Natural killer cell (primary cell): ENCODE data around the gene BACH2. TPM values are rescaled to one million over a fixed set of nuclear protein-coding genes. Genes with fewer than 3 reads are reported as not detected.

Experiments
- ATAC-seq, 3 donors: fragments of 150-1000 bp in 2 of 3; fragments of 200-7000 bp in 1 of 3; cut with Tn5 transposase; 1 replicate in 1 of 3; 2 replicates in 2 of 3; pipeline ENCODE4 v1.10.0; 2021; ENCODE audit warnings: mild to moderate bottlenecking in 2 of 3, moderate library complexity in 2 of 3
- DNase-seq, 2 donors: peaks; one replicate each; pipeline versions ENCODE4 v3.0.0 to v3.0.0-alpha.2; 2013 to 2021; ENCODE audit warnings: mixed read lengths in 1 of 2
- H3K27ac ChIP-seq: one replicate; pipeline ENCODE4 v1.5.1; 2013; ENCODE audit warnings: mild to moderate bottlenecking, low read length
- H3K27me3 ChIP-seq: one replicate; pipeline ENCODE4 v1.6.1; 2013; ENCODE audit warnings: low read length; ENCODE audit not compliant: control insufficient read depth, insufficient read depth
- H3K36me3 ChIP-seq: one replicate; pipeline ENCODE4 v1.6.1; 2013; ENCODE audit warnings: low read length; ENCODE audit not compliant: control insufficient read depth, insufficient read depth
- H3K4me1 ChIP-seq: one replicate; pipeline ENCODE4 v1.6.1; 2013; ENCODE audit warnings: low read length; ENCODE audit not compliant: control insufficient read depth, insufficient read depth
- H3K4me3 ChIP-seq: one replicate; pipeline ENCODE4 v1.5.1; 2013; ENCODE audit warnings: low read length
- H3K9me3 ChIP-seq: one replicate; pipeline ENCODE4 v1.6.1; 2013; ENCODE audit warnings: low read length; ENCODE audit not compliant: control insufficient read depth, insufficient read depth
- H3K27ac Mint-ChIP-seq, 2 donors: one replicate each; pipeline ENCODE4 v1.8.0; 2022; ENCODE audit warnings: mild to moderate bottlenecking in 2 of 2, mixed read lengths in 2 of 2, moderate library complexity in 1 of 2
- H3K27me3 Mint-ChIP-seq, 2 donors: one replicate each; pipeline ENCODE4 v1.8.0; 2022; ENCODE audit warnings: low read depth in 2 of 2, mixed read lengths in 2 of 2
- H3K36me3 Mint-ChIP-seq: one replicate; pipeline ENCODE4 v1.8.0; 2022; ENCODE audit warnings: mixed read lengths
- H3K4me1 Mint-ChIP-seq, 2 donors: one replicate each; pipeline ENCODE4 v1.8.0; 2022; ENCODE audit warnings: mixed read lengths in 2 of 2
- H3K4me3 Mint-ChIP-seq: one replicate; pipeline ENCODE4 v1.8.0; 2022; ENCODE audit warnings: mild to moderate bottlenecking, moderate library complexity, mixed read lengths
- H3K9me3 Mint-ChIP-seq, 2 donors: one replicate each; pipeline ENCODE4 v1.8.0; 2022; ENCODE audit warnings: mixed read lengths in 2 of 2
- CTCF ChIP-seq: fragments of 200-600 bp; IDR thresholded peaks from one replicate; pipeline ENCODE4 v1.8.0; 2022; ENCODE audit warnings: antibody characterized with exemption
- WGBS: methylation state at CpG from one replicate; pipeline ENCODE4 v1.1.7; 2013; ENCODE audit warnings: missing lambda C conversion rate; ENCODE audit not compliant: insufficient coverage; 5-methylcytosine and 5-hydroxymethylcytosine counted together
- intact Hi-C: fragments of 100-400 bp; cut with micrococcal nuclease; formaldehyde crosslinking; loops from one replicate; pipeline ENCODE4 v1.14.2; 2022
- total RNA-seq, 4 donors: library from RNA; stranded (reverse); fragments of 120-200 nt in 1 of 4; gene quantifications; one replicate each; pipeline versions ENCODE4 v1.2.3 to v1.2.4, GENCODE V29; 2013 to 2022

BACH2 gene
- total RNA-seq, 3 donors from 2014 or later (not counting 1 experiment from before 2014, with no cell fraction given), result 32.1 to 37.8 (median 32.7) TPM

GRCh38 chr6:89932245-89932802, 364.3 kb downstream of the BACH2 start:
- no peak for TF ChIP-seq CTCF
- WGBS, result 97% methylated on average over 22 of the region's 22 CpGs
- Histone ChIP-seq H3K36me3 (peaks cover 40% of the 10 kb centered on the region), H3K9me3 (no peaks in the 10 kb centered on the region), H3K4me3 (no peak overlapping the region), H3K27me3 (no peaks in the 10 kb centered on the region), H3K27ac (no peak overlapping the region), H3K4me1 (no peaks in the 10 kb centered on the region)
- ATAC-seq (no peak), DNase-seq (no peak)
- Mint-ChIP-seq H3K27ac (no peak overlapping the region), H3K36me3 (no peaks in the 10 kb centered on the region), H3K9me3 (no peaks in the 10 kb centered on the region), H3K4me1 (peaks cover 6 to 9% of the 10 kb centered on the region in 2 donors), H3K27me3 (no peaks in the 10 kb centered on the region), H3K4me3 (no peak overlapping the region)
- intact Hi-C loops, result no loop called here

GRCh38 chr6:89930789-89931188, 365.9 kb downstream of the BACH2 start:
- peaks cover 31% of the 10 kb centered on the region for H3K36me3 ChIP-seq
- peaks cover 20% of the 10 kb centered on the region in 2 donors for H3K4me1 Mint-ChIP-seq

GRCh38 chr6:89928604-89929003, 368.0 kb downstream of the BACH2 start:
- no peak for ATAC-seq
- H3K4me3 ChIP-seq, result no peak overlapping the region
- Mint-ChIP-seq H3K4me1 (peaks cover 24 to 25% of the 10 kb centered on the region in 2 donors), H3K27ac (no peak overlapping the region), H3K4me3 (no peak overlapping the region), H3K36me3 (no peaks in the 10 kb centered on the region), H3K9me3 (no peaks in the 10 kb centered on the region), H3K27me3 (no peaks in the 10 kb centered on the region)
- no peak for DNase-seq
- H3K4me1 ChIP-seq, result peaks cover 4% of the 10 kb centered on the region
- 92% methylated on average over 5 of the region's 6 CpGs for WGBS
- intact Hi-C loops, result no loop called here
- no peak overlapping the region for H3K27ac ChIP-seq
- H3K27me3 ChIP-seq, result no peaks in the 10 kb centered on the region
- H3K36me3 ChIP-seq, result peaks cover 23% of the 10 kb centered on the region
- no peaks in the 10 kb centered on the region for H3K9me3 ChIP-seq
- no peak for TF ChIP-seq CTCF

More at GRCh38 chr6:89930789-89931188, 365.9 kb downstream of the BACH2 start:
- H3K36me3 Mint-ChIP-seq, result no peaks in the 10 kb centered on the region
- H3K27ac Mint-ChIP-seq, result no peak overlapping the region
- ATAC-seq (no peak), DNase-seq (no peak)
- Histone ChIP-seq H3K9me3 (no peaks in the 10 kb centered on the region), H3K4me1 (no peaks in the 10 kb centered on the region), H3K4me3 (no peak overlapping the region), H3K27ac (no peak overlapping the region), H3K27me3 (no peaks in the 10 kb centered on the region)
- intact Hi-C loops, result no loop called here
- H3K4me3 Mint-ChIP-seq, result no peak overlapping the region
- 94% methylated on average over 5 of the region's 5 CpGs for WGBS
- no peaks in the 10 kb centered on the region for H3K27me3 Mint-ChIP-seq
- H3K9me3 Mint-ChIP-seq, result no peaks in the 10 kb centered on the region
- no peak for TF ChIP-seq CTCF
